SK-N-MC (cell line): ENCODE data around the gene ARHGEF28.

ENCODE experiments used
- EZH2 ChIP-seq: fragments of 200-600 bp; sonication (generic); IDR thresholded peaks from one replicate; pipeline ENCODE4 v1.6.1; 2017; ENCODE audit warnings: antibody characterized with exemption
- POLR2AphosphoS5 ChIP-seq: IDR thresholded peaks from 2 replicates; pipeline ENCODE4 v1.6.1; 2012; ENCODE audit warnings: mild to moderate bottlenecking, low read depth, low read length, borderline replicate concordance

DNA sequence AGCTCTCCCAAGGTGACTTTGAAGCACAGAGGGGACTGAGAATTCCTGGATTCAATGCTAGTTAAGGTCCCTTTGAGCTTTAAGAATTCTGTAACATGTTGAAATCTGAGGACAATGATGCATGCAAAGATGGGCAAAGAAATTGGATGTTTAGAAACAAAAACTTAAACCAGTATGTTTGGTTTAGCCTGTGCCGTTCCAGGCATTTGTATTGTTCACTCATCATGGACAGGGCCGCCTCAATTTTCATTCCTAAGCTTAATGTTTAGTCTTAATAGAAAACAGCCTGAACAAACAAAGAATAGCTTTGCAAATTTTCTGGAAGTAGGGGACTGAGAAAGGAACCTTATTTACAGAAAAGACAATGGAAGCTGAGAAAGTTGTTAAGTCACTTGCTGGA, 267.8 kb downstream of the ARHGEF28 start:
- no peak for TF ChIP-seq EZH2
- no peak for TF ChIP-seq POLR2AphosphoS5
